Iris pigment epithelial cell (primary cell): ENCODE measurements around the gene SSX5.
"Not testable (repeated sequence)": the region's sequence is repeated elsewhere in the genome, so short reads cannot be mapped to it uniquely, and the experiment has no call there.

Experiments used
- DNase-seq: peaks from one replicate; pipeline ENCODE4 v3.0.0-alpha.2; 2011; ENCODE audit warnings: low read depth

Gene SSX5, protein sequence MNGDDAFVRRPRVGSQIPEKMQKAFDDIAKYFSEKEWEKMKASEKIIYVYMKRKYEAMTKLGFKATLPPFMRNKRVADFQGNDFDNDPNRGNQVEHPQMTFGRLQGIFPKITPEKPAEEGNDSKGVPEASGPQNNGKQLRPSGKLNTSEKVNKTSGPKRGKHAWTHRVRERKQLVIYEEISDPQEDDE

DNA sequence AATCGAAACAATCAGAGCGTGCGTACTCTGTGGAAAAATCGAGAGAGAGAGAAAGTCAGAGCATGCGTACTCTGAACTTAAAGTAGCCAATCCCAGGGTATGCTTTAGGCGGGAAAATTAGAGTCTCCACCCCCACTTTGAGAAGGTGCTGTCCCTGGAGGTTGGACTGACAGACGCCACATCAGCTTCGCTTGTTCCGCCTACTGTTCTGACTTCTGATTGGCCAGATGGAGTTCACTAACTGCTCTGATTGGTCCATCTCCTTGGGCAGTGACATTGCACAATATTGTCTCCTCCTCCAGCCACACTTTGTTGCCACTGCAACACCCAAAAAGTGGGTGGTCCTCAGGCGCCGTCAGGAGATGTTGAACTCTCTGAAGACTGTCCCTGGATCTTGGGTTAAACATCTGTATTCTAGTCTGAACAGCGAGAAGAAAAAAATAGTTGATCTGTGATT is at the start of gene SSX5:
SSX5 (minus strand) TSS at position 51 of the 457 bp plus-strand sequence. CDS start 1,437 bp downstream, outside the sequence.
- DNase-seq = no peak

DNA sequence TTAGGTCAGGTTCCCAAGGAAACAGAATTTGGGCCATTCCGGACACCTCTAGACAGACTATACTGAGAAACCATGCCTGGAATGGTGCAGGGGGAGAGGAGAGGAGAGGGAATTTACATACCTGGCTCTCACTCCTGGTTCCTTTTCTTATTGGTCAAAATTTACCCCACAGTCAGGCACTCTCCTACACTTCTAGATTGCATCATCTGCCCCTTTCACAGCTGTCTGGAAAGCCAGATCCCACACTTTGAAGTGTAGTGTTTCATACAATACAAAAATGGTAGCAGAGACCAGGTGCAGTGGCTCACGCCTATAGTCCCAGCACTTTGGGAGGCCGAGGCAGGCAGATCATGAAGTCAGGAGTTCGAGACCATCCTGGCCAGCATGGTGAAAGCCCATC is 27.6 kb upstream of the SSX5 start:
- not testable (repeated sequence) for DNase-seq

DNA sequence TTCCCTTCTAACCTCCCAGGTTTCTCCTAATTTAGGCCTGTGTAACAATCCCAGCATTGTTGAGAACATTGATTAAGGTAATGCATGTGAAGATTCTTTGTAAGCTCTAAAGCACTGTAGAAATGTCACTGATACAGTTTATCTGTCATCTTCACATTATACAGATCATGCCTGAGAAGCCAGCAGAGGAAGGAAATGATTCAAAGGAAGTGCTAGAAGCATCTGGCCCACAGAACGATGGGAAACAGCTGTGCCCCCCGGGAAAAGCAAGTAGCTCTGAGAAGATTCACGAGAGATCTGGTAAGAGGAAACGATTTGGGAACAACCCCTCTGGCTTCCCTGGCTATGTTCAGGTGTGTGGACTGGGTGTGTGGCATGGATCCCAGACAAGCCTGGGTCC is 17.7 kb upstream of the SSX5 start:
- not testable (repeated sequence) for DNase-seq

DNA sequence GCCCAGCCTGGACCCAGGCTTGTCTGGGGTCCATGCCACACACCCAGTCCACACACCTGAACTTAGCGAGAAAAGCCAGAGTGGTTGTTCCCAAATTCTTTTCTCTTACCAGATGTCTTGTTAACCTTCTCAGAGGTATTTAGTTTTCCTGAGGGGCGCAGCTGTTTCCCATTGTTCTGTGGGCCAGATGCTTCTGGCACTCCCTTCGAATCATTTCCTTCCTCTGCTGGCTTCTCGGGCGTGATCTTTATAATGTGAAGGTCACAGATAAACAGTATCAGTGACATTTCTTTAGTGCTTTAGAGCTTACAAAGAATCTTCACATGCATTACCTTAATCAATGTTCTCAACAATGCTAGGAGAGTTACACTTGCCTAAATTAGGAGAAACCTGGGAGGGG is 6.6 kb downstream of the SSX5 start:
- not testable (repeated sequence) for DNase-seq

DNA sequence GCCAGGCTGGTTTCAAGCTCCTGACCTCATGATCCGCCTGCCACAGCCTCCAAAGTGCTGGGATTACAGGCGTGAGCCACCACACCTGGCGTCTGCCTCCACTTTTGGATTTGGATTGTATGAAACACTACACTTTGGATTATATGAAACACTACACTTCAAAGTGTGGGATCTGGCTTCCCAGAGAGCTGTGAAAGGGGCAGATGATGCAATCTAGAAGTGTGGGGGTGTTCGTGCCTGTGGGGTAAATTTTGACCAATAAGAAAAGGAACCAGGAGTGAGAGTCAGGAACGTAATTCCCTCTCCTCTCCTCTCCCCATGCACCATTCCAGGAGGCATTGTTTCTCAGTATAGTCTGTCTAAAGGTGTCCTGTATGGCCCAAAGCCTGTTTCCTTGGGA is 14.7 kb downstream of the SSX5 start:
- DNase-seq = not testable (repeated sequence)

DNA sequence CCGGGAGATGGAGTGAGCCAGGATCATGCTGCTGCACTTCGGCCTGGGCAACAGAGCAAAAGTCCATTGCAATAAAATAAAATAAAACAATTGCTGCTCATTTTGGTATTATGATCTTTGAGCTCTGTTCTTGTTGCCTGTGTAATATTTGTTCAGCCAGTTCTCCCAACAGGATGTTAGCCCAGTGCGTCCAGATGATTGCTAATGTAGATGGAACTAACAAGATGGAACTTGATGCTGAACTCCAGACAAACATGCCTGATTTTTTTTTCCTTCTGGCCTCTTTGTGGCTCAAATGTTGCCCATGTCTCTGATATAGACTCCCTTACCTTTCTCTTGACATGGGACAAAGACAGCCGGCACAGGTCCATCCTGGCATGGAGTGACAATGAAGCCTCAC is 15.8 kb downstream of the SSX5 start:
- DNase-seq = no peak

DNA sequence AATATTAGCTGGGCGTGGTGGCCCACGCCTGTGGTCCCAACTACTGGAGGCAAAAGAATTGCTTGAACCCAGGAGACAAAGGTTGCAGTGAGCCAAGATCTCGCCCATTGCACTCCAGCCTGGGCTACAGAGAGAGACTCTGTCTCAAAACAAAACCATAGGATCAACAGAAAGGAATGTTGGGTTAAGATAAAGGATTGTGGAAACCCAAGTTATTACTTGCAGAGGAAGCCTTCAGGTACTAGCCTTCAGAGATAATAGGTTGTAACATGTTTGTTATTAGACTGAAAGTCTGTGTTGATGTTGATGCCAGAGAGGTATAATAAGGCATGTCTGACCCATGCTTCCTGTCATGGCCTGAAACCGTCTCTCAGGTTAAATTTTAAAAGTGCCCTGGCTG is 16.9 kb downstream of the SSX5 start:
- no peak for DNase-seq

DNA sequence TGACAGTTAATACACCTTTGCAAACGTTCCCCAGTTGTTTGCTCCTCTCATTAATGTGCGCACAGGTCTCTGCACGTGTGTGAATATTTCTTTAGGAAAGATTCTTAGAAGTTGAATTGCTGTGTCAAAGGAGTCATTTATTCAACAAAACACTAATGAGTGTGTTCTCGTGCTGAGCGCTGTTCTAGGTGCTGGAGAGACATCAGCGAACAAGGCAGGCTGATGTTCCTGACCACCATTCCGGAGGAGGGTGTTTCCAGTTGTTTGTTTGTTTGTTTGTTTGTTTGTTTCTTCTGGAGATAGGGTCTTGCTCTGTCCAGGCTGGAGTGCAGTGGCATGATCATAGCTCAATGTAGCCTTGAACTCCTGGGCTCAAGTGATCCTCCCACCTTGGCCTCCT is 30.3 kb downstream of the SSX5 start:
- not testable (repeated sequence) for DNase-seq

DNA sequence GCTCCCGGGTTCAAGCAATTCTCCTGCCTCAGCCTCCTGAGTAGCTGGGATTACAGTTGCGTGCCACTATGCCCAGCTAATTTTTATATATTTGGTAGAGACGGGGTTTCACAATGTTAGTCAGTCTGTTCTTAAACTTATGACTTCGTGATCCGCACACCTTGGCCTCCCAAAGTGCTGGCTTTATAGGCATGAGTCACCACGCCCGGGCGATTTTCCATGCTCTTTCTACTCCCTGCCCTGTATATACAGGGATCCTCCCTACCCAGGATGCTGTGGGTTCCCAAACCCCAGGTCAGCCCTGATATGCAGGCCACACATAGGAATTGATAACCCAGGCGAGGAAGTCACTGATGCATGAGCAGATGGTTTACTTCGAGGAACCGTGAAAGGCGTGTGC is 31.4 kb downstream of the SSX5 start:
- no peak for DNase-seq

DNA sequence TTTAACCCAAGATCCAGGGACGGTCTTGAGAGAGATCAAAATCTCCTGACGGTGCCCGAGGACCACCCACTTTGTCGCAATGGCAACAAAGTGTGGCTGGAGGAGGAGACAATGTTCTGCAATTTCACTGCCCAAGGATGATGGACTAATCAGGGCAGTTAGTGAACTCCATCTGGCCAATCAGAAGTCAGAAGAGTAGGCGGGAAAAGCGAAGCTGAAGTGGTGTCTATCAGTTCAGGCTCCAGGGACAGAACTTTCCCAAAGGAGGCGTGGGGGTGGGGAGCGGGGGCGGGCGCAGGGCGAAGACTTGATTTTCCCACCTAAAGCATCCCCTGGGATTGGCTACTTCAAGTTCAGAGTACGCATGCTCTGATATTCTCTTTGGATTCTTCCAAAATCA is 40.6 kb downstream of the SSX5 start:
- no peak for DNase-seq

DNA sequence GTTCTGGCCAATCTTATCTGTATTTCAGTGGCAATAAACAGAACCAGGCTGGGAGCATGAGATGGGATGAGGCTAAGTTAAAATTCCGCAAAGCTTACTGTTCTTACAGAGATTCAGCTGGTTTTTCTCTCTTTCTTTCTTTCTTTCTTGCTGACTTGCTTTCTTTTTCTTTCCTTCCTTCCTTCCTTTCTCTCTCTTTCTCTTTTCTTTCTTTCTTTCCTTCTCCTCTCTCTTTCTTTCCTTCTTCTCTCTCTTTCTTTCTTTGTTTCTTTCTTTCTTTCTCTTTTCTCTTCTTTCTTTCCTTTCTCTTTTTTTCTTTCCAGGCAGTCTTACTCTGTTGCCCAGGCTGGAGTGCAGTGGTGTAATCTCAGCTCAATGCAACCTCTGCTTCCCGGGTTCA is 41.8 kb downstream of the SSX5 start:
- DNase-seq = no peak

DNA sequence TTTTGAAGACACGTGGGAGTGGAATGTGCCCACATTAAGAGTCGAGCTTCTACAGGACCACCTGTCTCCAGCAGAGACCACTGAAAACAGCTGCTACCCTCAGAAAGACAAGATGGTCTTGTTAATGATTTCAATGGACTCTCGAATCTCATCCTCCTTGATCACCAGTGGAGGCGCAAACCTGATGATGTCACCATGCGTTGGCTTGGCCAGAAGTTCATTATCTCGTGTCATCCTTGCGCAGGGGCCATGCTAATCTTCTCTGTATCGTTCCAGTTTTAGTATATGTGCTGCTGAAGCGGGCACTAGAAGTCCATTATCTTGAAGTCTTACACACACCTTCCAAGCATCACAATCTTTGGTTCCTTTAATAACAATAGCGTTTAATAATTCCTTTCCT is 42.8 kb downstream of the SSX5 start:
- DNase-seq = no peak

DNA sequence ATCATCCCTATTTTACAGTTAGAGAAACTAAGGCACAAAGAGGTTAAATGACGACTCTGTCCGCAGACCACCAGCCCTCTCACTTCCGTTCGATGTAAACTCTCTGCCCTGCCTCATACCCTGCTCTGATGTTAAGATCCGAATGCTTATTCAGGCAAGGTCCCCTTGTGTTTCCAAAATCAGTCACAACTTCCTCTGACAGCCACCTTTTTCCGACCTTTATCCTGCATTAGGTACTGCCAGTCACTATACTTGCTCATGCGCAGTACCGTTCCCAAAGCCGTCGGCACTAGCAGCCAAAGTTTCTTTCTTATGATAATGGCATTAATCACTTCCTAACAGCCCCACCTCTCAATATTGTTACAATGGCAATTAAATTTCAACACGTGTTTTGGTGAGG is 53.9 kb downstream of the SSX5 start:
- not testable (repeated sequence) for DNase-seq

DNA sequence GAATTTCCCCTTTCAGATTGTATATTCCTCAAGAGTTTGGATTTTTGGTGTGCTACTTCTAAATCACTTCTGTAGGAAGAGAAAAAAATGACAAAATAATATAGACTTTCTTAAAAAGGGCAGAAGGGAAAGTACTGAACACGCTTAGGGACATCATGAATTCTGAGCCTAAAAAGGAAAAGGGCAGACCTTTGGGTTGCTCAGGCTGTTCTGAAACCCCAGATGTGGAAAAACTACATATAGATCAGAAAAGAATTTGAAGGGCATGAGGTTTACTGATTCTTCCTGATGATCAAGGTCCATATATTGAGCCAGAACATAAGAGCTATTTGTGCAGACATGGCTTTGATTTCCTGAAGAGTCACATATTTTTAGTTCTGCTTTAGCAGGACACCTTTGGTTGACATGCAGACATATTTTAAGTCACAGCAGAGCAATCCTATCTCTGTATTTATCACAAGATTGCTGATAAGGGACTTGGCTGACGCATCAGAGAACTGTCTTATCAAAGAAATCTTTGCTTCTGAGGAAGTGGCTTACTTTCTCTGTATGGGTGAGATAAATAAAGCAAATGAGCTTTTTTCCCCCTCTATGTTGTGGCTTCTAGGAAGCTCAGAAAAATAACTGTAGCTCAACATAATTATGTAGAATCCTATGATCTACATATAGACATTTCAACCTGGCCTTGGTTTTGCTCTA is 54.6 kb downstream of the SSX5 start:
- not testable (repeated sequence) for DNase-seq

DNA sequence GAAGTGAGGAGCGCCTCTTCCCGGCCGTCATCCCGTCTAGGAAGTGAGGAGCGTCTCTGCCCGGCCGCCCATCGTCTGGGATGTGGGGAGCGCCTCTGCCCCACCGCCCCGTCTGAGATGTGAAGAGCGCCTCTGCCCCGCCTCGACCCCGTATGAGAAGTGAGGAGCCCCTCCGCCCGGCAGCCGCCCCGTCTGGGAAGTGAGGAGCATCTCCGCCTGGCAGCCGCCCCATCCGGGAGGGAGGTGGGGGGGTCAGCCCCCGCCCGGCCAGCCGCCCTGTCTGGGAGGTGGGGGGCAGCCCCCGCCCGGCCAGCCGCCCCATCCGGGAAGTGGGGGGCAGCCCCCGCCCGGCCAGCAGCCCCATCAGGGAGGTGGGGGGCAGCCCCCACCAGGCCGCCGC is 57.5 kb downstream of the SSX5 start:
- DNase-seq = not testable (repeated sequence)
